ENCODE data around the gene ELFN2.

DNA sequence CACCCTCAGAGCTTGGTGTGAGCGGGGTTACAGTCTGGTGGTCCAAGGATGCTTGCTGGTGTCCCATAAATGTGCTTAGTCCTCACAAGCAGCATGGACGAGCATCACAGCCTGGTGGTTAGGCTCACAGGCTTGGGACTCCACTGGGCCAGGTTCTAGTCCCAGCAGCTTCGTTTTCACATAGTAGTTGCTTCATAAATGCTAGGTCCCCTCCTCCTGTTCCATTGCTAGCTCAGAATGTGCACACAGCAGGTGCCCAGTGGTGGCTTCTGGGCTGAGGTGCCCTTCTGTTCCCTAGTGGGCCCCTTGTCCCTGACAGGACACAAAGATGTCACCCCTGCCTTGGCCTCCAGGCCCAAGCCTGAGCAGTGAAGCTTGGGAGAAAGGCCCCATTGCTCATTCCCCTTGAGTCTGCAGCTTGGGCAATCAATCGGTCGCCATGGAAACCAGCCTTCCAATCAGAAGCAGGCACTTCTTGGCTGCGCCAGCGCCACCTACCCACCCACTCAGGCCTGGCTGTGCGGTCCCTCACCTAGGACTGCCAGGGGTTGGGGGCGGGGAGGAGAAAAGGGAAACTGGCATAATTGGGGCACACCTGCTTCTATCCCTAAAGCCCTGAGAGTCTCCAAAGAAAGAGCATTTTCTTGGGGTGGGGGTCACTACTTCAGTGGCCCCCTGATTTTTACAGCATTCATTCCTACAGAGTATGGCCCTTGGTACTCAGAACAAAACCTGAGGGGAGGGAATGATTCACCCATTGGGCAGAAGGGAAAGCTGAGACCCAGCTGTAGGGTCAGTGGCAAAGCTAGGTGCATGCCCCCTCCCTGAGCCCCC is 96.9 kb downstream of the ELFN2 start:
- TF ChIP-seq, protein P1, sequence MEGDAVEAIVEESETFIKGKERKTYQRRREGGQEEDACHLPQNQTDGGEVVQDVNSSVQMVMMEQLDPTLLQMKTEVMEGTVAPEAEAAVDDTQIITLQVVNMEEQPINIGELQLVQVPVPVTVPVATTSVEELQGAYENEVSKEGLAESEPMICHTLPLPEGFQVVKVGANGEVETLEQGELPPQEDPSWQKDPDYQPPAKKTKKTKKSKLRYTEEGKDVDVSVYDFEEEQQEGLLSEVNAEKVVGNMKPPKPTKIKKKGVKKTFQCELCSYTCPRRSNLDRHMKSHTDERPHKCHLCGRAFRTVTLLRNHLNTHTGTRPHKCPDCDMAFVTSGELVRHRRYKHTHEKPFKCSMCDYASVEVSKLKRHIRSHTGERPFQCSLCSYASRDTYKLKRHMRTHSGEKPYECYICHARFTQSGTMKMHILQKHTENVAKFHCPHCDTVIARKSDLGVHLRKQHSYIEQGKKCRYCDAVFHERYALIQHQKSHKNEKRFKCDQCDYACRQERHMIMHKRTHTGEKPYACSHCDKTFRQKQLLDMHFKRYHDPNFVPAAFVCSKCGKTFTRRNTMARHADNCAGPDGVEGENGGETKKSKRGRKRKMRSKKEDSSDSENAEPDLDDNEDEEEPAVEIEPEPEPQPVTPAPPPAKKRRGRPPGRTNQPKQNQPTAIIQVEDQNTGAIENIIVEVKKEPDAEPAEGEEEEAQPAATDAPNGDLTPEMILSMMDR (IDR thresholded peaks at IDR 0.05) = no peak
- TF ChIP-seq POLR2A (IDR thresholded peaks at IDR 0.05) = no peak

Data from stomach (tissue), 4 donors.